Measurements from ENCODE around the gene ASB2.

ASB2 gene

DNA sequence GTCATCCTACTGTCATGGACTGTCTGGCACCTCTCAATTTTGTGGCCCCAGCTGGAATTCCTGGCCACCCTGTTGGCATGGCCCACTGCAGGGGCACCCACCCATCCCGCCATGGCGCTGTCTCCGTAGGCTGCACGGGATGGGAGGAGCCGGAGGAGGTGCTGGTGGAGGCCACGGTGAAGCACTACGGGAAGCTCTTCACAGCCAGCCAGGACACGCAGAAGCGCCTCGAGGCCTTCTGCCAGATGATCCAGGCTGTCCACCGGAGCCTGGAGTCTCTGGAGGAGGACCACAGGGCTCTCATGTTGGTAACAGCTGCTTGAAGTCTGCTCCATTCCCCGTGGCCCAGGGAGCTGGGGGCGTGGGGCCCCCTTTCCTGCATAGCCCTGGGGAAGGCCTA, 24.6 kb upstream of the ASB2 start:
- no peak for DNase-seq

DNA sequence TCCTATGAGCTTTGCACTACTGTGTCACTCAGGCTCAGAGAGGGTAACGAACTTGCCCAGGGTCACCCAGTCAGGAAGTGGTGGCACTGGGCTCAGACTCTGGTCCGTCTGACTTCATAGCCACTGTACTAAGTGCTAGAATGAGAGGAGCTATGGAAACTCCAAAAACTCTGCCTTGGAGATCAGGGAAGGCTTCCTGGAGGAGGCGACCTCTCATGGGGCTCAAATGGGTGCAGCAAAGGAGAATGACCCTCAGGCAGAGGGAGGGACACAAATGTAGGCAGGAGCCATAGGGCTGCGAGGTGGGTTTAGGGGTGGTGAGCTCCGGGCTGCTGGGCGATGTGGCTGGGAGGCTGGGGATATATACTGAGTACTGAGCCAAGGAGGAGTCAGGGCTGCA, 23.9 kb upstream of the ASB2 start:
- no peak for DNase-seq

DNA sequence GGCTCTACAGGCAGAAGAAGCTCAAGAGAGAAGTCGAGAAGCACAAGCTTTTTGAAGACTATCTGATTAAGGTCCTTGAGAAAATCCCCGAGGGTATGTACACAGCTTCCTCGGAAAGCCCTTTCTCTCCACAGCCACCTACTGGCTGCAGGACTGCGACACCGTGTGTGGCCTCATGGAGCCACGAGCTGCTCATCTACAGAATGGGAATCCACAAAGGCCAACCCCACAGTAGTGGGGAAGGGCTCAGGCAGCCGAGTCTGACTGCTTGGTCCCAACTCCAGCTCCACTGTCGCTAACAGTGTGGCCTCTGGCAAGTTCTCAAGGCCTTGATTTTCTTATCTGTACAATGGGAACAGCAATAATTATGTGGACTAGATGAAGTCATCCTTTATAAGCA, 23.2 kb upstream of the ASB2 start:
- no peak for DNase-seq

DNA sequence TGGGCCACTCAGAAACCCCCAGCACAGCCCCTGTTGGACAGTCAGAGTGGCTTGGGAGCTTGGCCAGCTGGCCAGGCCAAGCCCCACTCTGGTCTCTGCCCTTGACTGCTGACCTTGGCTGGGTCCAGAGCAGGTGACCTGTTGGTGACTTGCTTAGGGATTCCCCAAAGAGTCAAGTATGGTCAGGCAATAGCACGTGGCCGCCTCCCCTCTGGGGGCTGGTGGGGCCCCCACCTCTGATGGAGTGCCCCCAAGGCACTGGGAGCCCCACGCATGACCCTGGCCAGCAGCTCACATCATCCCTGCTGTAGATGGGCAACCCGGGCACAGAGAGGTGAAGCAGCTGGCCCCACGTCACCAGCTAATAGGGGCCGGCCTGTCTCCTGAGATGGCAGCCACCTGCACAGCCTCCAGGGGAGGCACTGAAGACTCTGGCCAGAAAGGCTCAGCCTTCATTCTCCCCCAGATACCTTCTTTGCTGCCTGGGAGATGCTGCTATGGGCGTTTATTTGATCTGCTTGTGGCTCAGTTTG, 22.6 kb upstream of the ASB2 start:
- DNase-seq: no peak

DNA sequence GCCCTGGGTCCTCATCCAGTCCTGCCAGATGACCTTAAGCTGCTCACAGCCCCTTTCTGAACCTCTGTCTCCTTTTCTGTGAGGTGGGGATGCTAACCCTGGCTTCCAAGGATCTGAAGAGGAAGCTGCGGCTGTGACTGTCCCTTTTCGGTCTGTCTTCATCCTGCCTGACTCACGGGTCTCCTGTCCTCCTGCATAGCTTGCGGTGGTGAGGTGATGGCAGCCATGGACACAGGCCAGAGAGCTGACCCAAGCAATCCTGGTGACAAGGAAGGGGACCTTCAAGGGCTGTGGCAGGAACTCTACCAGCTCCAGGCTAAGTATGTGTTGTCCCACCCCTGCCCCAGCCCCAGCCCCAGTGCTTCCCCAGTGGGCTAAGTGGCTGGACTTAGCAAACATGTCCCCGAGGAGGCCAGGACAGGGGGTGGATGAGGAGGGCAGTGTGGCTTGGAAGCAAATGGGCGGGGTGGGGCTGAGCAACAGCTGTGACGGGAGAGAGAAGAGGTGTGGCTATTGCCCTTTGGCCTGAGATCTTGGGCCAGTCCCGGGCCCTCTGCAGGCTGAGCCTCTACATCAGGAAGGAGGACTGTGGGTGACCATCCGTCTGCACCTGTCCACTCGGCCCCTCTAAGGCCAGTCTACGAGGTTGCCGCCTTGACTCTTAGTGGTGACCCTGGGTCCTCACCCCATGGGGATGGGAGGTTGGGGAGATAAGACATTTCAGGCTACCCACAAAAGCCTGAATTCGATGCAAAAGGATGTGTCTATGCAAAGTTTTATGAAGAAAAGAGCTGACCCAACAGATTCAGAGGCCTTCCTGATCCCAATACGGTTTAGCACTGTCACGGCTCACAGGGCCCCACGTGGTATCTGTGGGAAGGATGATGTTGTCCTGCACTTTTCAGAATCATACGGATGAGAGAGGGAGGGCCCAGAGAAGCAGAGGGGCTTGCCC, 21.8 kb upstream of the ASB2 start:
- no peak for DNase-seq

DNA sequence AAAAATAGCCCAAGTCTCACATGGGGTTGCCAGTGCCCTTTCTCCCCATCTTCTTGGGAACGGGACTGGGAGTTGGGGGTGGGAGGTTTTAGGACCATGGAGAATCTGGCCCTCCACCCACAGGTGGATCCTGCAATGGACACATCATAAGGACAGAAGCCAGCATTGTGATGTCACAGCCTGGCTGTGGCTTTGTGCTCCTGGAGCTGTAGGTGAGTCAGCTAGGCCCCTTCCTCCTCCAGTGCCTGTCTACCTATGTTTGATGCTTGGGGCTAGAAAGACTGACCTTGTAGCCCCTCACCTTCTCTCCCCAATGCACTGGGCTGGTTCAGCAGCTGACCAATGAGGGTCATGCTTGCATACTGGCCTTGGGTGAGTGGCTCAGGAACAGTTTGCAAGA, 20.7 kb upstream of the ASB2 start, which contains the start of gene CCDC197:
CCDC197 (plus strand) TSS at position 220 of the 400 bp plus-strand sequence. CDS start 831 bp downstream, outside the sequence.
- no peak for DNase-seq

DNA sequence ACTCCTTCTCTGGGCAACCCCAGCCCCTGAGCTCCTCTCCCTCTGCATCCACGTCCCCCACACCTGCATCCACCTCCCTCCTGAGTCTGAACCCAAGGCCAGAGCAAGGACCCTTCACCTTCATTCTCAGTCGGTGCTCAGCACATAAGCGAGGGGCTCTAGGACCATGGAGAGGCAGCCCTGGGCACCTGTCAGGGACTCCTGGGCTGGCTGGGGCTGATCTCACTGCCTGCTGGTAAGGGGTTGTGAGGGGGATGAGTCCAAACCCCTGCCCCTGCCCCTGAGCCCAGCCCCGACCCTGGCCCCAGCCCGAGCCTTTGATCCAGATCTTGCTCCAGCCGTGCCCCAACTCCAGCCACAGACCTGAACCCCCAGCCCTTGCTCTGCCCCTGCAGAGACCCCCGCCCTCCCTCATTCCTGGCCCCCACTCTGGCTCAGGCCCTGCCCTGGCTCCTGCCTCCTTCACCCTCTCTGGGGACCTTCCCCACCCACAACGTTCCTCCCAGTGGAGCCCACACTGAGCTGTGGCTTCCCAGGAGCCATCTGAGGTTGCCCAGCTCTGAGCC, 19.8 kb upstream of the ASB2 start:
- no peak for DNase-seq

DNA sequence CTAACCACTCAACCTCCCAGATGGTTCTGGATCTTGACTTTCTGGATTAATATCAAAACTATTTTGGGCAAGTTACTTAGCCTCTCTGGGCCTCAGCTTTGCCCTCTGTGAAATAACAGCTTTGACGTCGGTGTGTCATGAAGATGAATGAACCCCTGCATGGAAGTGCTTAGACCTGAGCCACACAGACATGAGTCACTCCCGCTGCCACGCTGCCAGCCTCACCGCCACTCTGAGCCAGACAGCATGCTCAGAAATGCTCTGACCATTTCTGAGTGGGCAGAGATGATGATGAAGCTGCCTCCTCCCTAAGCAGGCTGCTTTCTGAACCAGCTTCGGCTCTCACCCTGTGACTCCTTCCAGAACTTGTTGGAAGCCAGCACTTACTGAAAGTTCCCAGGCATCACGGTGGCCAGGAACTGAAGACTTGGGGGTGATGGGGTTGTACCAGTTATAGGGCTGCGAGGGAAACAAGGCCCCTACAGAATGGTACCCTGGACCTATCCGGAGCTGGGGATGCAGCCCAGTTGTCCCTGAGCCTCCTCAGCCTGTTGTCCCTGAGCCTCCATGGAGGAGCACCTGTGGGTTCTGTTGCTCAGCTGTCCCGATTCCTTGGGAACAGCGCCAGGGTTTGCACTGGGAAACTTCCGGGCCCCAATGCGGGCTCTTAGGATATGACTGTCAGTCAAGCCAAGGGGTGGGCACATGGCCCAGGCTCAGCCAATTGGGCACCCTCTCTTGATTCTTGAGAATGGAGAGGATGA, 18.7 kb upstream of the ASB2 start:
- DNase-seq: no peak

DNA sequence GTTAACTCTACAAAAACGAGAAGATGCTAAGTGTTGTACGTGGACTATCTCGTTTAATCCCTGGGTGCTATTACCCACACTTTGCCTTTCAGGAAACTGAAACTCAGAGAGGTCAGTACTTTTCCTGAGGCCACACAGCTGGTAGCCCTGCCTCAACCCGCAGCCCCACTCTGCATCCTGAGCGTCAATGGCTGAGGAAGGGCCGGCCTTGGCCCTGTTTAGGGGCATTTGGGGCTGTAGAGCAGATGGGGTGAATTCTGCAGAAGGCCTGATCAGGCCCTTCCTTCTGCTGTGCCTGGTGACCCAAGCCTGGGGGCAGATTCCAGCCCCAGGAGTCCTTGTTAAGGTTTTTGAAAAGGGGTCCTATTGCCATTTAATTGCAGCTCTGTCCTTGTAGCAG, 17.0 kb upstream of the ASB2 start:
- no peak for DNase-seq

DNA sequence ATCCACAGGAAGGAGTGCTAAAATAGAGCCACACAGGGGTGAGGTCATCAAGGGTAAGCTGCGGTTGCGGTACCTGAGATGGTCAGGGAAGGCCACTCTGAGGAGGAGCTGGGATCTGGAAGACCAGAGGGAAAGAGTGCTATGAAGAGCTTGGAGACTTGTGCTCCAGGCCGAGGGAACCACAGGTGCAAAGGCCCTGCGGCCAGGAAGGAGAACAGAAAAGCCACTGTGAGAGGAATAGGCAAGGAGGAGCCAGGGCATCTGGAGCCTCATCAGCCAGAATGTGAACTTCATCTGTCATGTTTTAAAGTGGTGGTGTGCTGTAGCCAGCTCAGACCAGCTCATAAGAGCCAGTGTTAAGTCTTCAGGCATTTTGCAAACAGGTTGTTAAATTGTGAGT, 15.3 kb upstream of the ASB2 start:
- DNase-seq: no peak

DNA sequence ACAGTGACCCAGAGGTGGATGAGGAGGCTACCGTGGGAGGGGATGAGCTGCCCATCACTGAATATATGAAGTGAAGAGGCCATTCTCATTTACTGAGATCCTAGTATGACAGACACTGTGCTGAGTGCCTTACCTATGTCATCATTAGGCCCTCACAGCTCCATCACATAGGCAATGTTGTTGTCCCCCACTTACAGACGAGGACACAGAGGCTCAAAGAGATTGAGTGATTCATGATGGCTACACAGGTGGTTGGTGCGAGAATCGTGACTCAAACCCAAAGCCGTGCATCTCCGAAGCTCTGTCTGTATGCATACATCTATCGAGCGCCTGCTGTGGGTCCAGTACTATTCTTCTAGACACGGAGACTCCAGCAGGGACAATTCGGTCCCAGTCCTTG, 14.8 kb upstream of the ASB2 start:
- DNase-seq: no peak

DNA sequence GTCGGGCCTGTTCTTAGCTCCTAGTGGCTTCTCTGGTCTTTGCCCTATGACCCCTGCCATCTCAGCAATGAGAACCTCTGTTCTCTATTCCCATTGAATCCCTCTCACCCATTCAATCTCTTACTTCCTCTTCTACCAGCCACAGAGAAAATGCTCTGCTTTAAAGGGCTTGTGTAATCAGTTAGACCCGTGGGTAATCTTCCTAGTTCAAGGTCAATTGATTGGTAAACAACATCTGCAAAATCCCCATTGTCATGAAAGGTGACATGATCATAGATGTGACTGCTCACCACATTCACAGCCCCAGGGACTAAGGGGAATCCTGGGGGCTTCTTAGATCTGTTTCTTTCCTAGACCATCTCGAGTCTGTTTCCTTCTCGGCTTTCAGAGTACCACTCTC, 13.6 kb upstream of the ASB2 start:
- DNase-seq: no peak

DNA sequence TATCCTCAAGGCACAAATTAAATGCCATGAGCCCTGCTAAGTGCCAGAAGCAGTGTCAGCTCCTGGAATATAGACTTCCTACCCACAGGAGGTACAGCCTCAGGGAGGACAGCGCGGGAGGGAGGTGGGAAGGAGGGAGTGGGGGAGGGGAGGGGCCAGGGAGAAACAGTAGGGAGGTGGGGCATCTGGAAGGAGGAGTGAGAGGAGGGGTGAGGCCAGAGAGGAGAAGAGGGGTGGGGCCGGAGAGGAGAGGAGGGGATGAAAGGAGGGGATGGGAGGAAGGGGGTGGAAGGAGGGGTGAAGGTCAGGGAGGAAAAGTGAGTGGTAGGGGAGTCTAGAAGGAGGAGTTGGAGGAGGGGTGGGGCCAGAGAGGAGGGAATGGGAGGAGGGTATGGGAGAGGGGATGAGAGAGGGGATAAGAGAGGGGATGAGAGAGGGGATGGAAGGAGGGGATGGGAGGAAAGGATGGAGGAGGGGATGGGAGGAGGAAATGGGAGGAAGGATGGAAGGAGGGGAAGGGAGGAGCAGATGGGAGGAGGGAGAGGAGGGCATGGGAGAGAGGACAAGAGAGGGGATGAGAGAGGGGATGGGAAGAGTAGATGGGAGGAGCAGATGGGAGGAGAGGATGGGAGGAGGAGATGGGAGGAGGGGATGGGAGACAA, 11.6 kb upstream of the ASB2 start:
- no peak for DNase-seq

DNA sequence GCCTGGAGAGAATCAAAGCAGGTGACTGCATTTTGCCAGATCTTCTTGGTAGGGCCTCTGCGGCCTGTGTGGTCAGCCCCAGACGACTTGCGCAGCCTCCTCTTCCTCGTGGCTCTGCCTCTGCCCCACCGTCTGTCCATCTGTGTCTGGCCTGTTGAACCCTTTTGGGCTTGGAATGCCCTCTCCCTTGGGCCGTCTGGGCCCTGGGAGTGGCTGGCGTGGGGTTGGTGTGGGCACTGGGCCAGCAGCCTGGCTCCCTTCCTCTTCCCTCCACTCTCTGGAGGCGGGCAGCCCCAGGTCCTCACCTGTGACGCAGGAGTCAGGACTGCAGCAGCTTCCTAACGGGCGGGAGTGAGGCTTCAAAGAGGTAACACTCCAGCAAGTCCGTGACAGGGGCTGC, 11.0 kb upstream of the ASB2 start:
- no peak for DNase-seq

DNA sequence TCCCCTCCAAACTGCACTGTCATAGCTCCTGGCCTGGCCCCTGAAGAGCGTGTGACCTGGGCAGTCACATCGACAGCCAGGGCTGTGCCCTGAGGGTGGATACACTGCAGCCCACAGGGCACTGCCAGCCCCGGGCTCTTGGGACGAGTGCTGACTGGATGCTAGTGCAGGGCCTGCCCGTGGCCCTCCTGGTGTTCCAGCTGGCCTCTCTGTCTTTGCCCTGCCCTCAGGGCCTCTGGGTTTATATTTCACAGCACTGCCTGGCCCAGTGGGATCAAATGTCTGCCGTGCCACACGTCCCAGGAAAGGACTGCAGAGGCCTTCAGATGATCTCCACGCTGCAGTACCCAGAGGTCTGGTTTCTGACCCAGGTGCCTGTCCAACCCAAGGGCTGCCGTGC, 10.6 kb upstream of the ASB2 start:
- DNase-seq: no peak

DNA sequence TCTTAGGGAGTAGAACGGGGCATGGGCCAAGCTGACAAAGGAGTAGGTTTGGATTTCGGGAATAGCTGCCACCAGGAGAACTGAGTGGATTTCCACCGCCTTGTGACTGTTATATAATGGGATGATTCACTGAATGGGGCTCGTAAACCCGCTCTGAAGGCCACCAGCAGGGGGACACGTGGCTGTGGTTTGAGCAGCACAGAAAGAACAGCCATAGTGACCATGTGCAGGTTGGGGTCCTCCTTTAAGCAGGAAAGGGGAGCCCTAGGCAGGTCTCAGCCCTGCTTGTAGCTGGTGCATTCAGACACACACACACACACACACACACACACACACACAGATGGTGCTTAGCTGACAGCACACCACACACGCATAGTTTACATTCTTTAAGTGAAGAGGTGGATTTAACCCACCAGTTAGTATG, 8.6 kb upstream of the ASB2 start:
- DNase-seq: no peak

DNA sequence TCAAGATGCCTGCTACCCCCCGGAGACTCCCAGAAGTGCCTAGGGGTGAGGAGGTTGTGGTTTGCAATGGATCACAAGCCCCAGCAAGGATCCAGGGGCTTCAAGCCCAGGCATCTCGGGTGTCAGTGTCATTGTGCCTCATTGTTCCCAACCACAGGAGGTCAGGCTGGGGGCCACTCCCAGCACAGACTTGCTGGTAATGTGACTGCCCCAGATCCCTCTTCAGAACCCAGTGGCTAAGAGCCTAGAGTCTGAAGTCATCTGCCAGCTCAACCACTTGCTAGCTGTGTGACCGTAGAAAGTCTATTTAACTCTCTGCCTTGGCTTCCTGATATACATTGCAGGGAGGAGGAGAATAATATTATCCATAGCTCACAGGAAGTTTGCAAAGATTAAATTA, 7.7 kb upstream of the ASB2 start:
- no peak for DNase-seq

DNA sequence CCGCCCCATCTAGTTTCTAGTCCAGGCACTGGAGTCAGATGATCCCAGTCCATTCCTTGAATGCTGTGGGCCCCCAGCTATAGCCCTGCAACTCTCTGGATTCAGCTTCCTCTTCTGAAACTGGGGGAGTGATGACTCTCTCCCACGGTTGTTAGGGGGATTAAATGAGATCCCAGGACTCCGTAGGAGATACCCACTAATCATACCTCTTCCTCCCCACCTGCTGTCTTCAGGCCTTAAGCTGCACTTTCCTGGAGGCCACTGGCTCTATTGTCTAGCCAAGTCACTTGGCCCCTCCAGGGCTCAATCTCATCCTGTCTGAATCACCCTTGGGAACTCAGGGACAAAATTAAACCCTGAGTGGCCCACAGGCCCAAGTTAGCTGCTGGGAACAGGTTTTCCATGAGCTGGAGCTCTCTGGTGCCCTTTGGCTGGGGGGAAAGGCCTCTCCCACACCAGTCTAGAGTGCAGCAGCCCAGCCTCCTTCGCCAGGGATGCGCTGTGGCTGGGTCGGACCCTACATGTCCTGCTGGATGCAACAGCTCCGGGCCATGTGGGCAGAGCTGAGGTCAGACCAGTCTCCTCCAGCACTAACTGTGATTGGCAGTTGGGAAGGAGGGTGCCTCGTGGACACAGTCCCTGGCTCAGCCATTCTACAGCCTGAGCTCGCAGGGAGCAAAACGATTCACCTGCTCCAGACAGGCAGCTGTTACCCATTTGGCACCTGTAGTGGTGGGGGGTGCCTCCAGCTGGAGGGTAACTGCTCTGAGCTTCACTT, 6.0 kb upstream of the ASB2 start:
- DNase-seq: no peak

DNA sequence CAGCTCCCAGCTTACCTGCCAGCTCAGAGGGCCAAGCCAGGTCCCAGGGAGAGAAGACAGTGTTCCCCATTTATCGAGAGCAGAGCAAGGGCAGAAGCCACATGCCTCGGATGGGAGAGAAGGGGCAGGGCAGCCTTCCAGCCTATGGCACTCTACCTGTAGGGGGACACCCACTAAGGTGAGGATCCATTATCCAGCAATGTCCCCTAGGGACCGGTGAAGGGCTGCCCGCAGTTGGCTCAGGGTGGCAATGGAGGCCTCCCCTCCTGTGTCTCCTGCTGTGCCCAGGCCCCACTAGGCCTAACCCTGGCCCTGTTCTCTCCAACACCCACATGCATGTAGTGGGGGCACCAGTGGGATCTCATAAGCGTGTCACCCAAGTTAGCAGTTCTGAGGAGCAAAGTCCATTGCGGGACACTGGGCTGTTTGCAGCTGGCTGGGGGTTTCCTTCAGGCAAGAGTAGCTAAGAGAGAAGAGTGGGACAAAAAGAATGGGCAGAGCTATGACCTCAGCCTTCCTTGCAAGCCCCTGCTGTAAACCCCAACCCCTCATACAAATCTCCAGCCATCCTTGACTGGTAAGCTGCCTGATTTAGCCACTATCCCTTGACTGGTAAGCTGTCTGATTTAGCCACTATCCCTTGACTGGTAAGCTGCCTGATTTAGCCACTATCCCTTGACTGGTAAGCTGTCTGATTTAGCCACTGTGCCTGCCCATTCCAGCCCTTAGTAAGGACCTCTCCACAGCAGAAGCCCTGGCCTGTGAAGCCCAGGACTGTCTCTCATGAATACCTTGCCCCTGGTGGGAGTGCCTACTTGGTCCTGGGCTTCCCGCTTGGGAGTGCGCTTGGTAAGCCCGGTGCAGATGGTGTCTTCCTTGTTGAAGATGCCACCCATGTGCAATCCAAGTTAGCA, 5.2 kb upstream of the ASB2 start:
- DNase-seq: no peak

DNA sequence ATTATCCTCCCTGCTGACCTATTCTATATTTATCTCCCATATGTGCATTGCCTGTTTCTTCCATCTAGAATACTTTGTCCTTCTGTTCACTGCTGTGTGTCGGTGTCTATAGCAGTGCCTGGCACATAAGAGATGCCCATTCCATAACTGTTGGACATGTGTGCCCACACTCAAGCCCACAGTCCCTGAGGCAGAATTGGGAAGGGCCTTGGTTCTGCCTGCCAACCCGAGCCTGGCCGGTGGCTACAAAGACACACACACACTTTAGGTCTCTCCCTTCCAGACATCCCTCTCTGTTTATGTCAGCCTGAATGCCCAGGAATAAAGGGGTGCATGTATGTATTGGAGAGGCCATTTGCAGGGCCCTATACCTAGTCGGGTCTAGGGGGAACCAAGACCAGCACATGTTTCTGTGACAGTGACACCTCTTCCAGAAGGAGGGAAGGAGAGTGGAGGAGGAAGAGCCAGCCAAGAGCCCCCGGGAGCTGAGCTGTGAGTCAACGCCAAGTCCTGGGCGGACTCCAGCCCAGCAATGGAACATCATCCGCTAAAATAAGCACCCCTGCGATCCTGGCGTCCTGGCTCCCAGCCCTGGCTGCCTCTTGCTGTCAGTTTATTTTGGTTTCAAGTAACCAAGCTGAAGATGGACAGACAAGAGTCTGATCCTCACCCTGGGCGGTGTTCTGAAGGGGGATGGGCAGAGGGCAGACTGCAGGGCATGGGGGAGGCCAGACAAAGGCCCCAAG, 4.3 kb upstream of the ASB2 start:
- DNase-seq: no peak

Data from GF-D8 (cell line).